ENCODE data around the gene ADGRV1. TPM values are rescaled to one million over a fixed set of nuclear protein-coding genes. Genes with fewer than 3 reads are reported as not detected.

ADGRV1 gene
- total RNA-seq, 1 experiment from 2014 or later, result 6.8 TPM

- no peak overlapping the region for H3K4me3 ChIP-seq (ENCODE audit: low read depth, low read length, poor library complexity, severe bottlenecking)
- no peaks in the 10 kb centered on the region for H3K27me3 ChIP-seq (replicated peaks; ENCODE audit: insufficient read depth, low read depth, low read length, poor library complexity)
- peak overlapping the region; percentile 2 for H3K27ac ChIP-seq (ENCODE audit: low read depth, low read length, poor library complexity, severe bottlenecking)
- ChIA-PET CTCF (interaction anchor here (0.6 to 2.4 kb wide), 5 partner anchors 449 to 487 kb away, joined by 4 to 13 read pairs (median 7); partner anchors contain the start of gene ARRDC3), POLR2A (ENCODE audit: low non-redundant PET) (interaction anchor here (0.6 kb wide), 1 partner anchor 449 kb away, joined by 23 read pairs; no protein-coding TSS in a partner anchor)
- BruUV-seq (replicated peaks), result no TSS peak
- intact Hi-C loops (cut with micrococcal nuclease; ENCODE audit: unreplicated experiment), result loop anchor here (1.0 to 5.0 kb wide), 3 partner anchors 169 to 490 kb away; no protein-coding TSS in a partner anchor
- H3K4me1 ChIP-seq (ENCODE audit: insufficient read depth, low read length, poor library complexity, severe bottlenecking), result peaks cover 11% of the 10 kb centered on the region
- no peaks in the 10 kb centered on the region for H3K9me3 ChIP-seq (ENCODE audit: low read depth, low read length, poor library complexity, severe bottlenecking)
- DNase-seq (ENCODE audit: low spot score), result peak; percentile 82
- no peaks in the 10 kb centered on the region for H3K36me3 ChIP-seq (ENCODE audit: insufficient read depth, low read length, poor library complexity, severe bottlenecking)
- TF ChIP-seq CTCF (conservative IDR thresholded peaks at IDR 0.05; ENCODE audit: low read depth, low read length), result peak; percentile 85
- TF ChIP-seq EZH2 (IDR thresholded peaks at IDR 0.05; ENCODE audit: borderline replicate concordance, low read depth, low read length, poor library complexity, severe bottlenecking), result no peak
Observed at GRCh38 chr5:90932052-90932699, 373.6 kb downstream of the ADGRV1 start.

- intact Hi-C loops (cut with micrococcal nuclease; ENCODE audit: unreplicated experiment), result loop anchor here (2.0 to 5.0 kb wide), 2 partner anchors 168 to 489 kb away; no protein-coding TSS in a partner anchor
- no peak for DNase-seq (ENCODE audit: low spot score)
- no peak for TF ChIP-seq EZH2 (IDR thresholded peaks at IDR 0.05; ENCODE audit: borderline replicate concordance, low read depth, low read length, poor library complexity, severe bottlenecking)
- TF ChIP-seq CTCF (conservative IDR thresholded peaks at IDR 0.05; ENCODE audit: low read depth, low read length), result no peak
- Histone ChIP-seq H3K4me1 (ENCODE audit: insufficient read depth, low read length, poor library complexity, severe bottlenecking) (peaks cover 11% of the 10 kb centered on the region), H3K4me3 (ENCODE audit: low read depth, low read length, poor library complexity, severe bottlenecking) (no peak overlapping the region), H3K27me3 (replicated peaks; ENCODE audit: insufficient read depth, low read depth, low read length, poor library complexity) (no peaks in the 10 kb centered on the region), H3K9me3 (ENCODE audit: low read depth, low read length, poor library complexity, severe bottlenecking) (no peaks in the 10 kb centered on the region), H3K27ac (ENCODE audit: low read depth, low read length, poor library complexity, severe bottlenecking) (no peak overlapping the region), H3K36me3 (ENCODE audit: insufficient read depth, low read length, poor library complexity, severe bottlenecking) (no peaks in the 10 kb centered on the region)
- BruUV-seq (replicated peaks), result no TSS peak
- ChIA-PET POLR2A (ENCODE audit: low non-redundant PET) (no interaction called here), CTCF (interaction anchor here (2.4 kb wide), 1 partner anchor 452 kb away, joined by 13 read pairs; no protein-coding TSS in a partner anchor)
Observed at GRCh38 chr5:90933298-90933697, 374.7 kb downstream of the ADGRV1 start.

GRCh38 chr5:90934091-90934719 lies 375.6 kb downstream of the ADGRV1 start:
- Histone ChIP-seq H3K27ac (ENCODE audit: low read depth, low read length, poor library complexity, severe bottlenecking) (no peak overlapping the region), H3K36me3 (ENCODE audit: insufficient read depth, low read length, poor library complexity, severe bottlenecking) (no peaks in the 10 kb centered on the region), H3K27me3 (replicated peaks; ENCODE audit: insufficient read depth, low read depth, low read length, poor library complexity) (no peaks in the 10 kb centered on the region), H3K9me3 (ENCODE audit: low read depth, low read length, poor library complexity, severe bottlenecking) (no peaks in the 10 kb centered on the region), H3K4me3 (ENCODE audit: low read depth, low read length, poor library complexity, severe bottlenecking) (no peak overlapping the region), H3K4me1 (ENCODE audit: insufficient read depth, low read length, poor library complexity, severe bottlenecking) (peaks cover 17% of the 10 kb centered on the region)
- POLR2A ChIA-PET (ENCODE audit: low non-redundant PET), result no interaction called here
- DNase-seq (ENCODE audit: low spot score), result no peak
- intact Hi-C loops (cut with micrococcal nuclease; ENCODE audit: unreplicated experiment), result loop anchor here (5.0 kb wide), 1 partner anchor 488 kb away; no protein-coding TSS in a partner anchor
- TF ChIP-seq CTCF (conservative IDR thresholded peaks at IDR 0.05; ENCODE audit: low read depth, low read length), result no peak
- TF ChIP-seq EZH2 (IDR thresholded peaks at IDR 0.05; ENCODE audit: borderline replicate concordance, low read depth, low read length, poor library complexity, severe bottlenecking), result no peak
- no TSS peak for BruUV-seq (replicated peaks)
- CTCF ChIA-PET, result no interaction called here

Measured in A673 (cell line).